Mammary epithelial cell (primary cell): ENCODE data around the gene NGRN.

Experiments used
- CTCF ChIP-seq, 2 donors: IDR thresholded peaks in 1 of 2; conservative IDR thresholded peaks in 1 of 2; 2 replicates each; pipeline ENCODE4 v1.5.1; 2011 to 2012; ENCODE audit warnings: inconsistent platforms in 2 of 2, low read length in 2 of 2, mild to moderate bottlenecking in 2 of 2, control low read depth in 1 of 2, low read depth in 1 of 2; ENCODE audit not compliant: insufficient read depth in 1 of 2; ENCODE audit errors: extremely low read depth in 1 of 2
- EZH2 ChIP-seq: IDR thresholded peaks from 2 replicates; pipeline ENCODE4 v1.6.1; 2012; ENCODE audit warnings: low read length, inconsistent platforms, borderline replicate concordance

- TF ChIP-seq CTCF (conservative IDR thresholded peaks at IDR 0.05 in 1 of 2, IDR thresholded peaks at IDR 0.05 in 1 of 2; ENCODE audit: extremely low read depth in 1 of 2, insufficient read depth in 1 of 2, low read depth in 1 of 2, low read length in 2 of 2) (no peak), EZH2 (no peak)
Measured at GRCh38 chr15:90234096-90234988, 31.1 kb upstream of the NGRN start, which contains the start of gene GDPGP1.
